CD4-positive, alpha-beta T cell treated with Interleukin-10 for 1 hour (primary cell): ENCODE results near the gene SLC22A31.
"Not testable (repeated sequence)": the region's sequence is repeated elsewhere in the genome, so short reads cannot be mapped to it uniquely, and the experiment has no call there.

Source experiments
- DNase-seq: peaks from one replicate; pipeline ENCODE4 v3.0.0-alpha.2; 2020

The SLC22A31 gene

DNA sequence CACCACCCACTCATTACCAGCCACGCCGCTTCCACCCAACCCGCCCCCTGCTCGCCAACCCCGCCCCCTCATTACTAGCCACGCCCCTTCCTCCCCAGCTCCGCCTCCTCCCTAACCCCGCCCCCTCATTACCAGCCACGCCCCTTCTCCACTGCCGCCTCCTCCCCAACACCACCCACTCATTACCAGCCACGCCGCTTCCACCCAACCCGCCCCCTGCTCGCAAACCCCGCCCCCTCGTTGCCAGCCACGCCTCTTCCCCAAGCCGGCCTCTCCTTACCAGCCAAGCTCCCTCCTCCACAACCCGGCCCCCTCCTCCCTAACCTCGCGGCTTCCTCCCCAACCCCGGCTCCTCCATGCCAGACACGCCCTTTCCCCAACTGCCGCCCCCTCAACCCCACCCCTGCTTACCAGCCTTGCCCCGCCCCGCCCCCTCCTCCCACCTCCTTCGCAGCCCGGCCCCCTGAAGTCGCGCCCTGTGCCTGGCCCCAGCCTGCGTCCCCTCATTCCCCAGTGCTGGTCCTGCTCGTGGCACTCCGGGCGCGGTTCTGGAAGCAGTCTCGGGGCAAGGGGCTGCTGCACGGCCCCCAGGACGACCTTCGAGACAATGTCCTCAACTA, 7.3 kb downstream of the SLC22A31 start:
- peak; percentile 70 for DNase-seq

DNA sequence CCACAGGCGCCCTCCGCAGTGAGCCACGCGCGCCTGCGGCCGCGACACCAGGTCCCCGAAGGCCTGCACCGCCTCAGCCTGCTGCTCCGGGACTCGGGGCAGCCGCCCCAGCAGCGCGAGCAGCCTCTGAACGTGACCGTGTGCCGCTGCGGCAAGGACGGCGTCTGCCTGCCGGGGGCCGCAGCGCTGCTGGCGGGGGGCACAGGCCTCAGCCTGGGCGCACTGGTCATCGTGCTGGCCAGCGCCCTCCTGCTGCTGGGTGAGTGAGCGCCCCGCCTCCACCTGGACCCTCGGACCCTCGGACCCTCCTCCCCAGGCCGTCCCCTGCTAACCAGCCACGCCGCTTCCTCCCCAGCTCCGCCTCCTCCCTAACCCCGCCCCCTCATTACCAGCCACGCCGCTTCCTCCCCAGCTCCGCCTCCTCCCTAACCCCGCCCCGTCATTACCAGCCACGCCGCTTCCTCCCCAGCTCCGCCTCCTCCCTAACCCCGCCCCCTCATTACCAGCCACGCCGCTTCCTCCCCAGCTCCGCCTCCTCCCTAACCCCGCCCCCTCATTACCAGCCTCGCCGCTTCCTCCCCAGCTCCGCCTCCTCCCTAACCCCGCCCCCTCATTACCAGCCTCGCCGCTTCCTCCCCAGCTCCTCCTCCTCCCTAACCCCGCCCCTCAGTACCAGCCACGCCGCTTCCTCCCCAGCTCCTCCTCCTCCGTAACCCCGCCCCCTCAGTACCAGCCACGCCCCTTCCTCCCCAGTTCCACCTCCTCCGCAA, 8.0 kb downstream of the SLC22A31 start:
- peak; percentile 89 for DNase-seq

- DNase-seq, result no peak
Measured at GRCh38 chr16:89191901-89192185, 8.5 kb downstream of the SLC22A31 start.

DNA sequence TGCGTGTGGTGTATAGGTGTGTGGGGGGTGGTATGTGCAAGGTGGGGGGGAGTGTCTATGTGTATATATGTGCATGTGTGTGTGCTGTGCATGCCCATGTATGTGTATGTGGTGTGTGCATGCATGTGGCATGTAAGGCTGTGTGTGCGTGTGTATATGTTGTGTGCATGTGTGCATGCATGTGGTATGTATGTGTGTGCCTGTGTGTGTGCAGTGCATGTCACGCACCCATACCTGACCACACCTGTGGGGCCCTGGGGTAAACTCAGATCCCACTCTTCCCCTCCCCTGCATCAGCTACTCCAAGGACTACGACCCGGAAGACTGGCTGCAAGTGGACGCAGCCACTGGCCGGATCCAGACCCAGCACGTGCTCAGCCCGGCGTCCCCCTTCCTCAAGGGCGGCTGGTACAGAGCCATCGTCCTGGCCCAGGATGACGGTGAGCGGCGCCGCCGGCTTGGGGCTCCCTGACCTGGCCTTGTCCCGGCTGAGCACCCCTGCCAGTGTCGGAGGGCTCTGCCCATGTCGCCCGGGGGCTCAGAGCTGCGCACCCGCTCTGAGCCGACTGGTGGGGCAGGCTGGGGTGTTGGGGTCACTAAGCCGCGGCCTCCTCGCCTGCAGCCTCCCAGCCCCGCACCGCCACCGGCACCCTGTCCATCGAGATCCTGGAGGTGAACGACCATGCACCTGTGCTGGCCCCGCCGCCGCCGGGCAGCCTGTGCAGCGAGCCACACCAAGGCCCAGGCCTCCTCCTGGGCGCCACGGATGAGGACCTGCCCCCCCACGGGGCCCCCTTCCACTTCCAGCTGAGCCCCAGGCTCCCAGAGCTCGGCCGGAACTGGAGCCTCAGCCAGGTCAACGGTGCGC, 9.1 kb downstream of the SLC22A31 start:
- no peak for DNase-seq

- DNase-seq, result no peak
Measured at GRCh38 chr16:89190150-89190958, 10.0 kb downstream of the SLC22A31 start.

DNA sequence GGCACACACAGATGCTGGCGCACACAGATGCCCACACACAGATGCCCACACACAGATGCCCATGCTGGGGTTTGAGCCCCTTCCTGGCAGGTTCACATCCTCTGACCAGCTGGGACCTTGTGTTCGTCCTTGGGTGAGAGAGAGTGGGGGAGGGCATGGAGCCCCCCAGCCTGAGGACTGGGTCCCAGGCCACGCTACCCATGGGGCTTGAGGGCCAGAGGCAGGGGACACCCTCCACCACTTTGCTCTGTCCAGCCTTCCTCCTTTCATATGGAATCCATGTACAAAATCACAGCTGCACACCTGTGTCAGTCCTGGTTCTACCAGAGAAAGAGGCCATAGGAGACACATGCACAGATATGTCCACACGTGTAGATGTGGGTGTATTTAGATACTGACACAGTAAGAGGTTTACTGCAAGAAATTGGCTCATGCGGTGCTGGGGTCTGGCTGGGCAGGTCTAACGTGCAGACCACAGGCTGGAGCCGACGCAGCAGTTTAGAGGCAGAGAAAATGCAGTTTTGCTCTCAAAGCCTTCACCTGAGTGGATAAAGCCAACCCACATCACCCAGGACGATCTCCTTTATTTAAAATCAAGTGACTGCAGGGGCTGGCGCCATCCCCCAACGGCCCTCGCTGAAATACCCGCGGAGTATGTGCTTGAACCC, 10.8 kb downstream of the SLC22A31 start:
- DNase-seq, result no peak

- not testable (repeated sequence) for DNase-seq
Measured at GRCh38 chr16:89188471-89189357, 11.6 kb downstream of the SLC22A31 start.

GRCh38 chr16:89187770-89188392, 12.5 kb downstream of the SLC22A31 start:
- no peak for DNase-seq

GRCh38 chr16:89187032-89187769, 13.1 kb downstream of the SLC22A31 start:
- peak; percentile 23 for DNase-seq

GRCh38 chr16:89186593-89187031, 13.7 kb downstream of the SLC22A31 start:
- DNase-seq, result not testable (repeated sequence)

DNA sequence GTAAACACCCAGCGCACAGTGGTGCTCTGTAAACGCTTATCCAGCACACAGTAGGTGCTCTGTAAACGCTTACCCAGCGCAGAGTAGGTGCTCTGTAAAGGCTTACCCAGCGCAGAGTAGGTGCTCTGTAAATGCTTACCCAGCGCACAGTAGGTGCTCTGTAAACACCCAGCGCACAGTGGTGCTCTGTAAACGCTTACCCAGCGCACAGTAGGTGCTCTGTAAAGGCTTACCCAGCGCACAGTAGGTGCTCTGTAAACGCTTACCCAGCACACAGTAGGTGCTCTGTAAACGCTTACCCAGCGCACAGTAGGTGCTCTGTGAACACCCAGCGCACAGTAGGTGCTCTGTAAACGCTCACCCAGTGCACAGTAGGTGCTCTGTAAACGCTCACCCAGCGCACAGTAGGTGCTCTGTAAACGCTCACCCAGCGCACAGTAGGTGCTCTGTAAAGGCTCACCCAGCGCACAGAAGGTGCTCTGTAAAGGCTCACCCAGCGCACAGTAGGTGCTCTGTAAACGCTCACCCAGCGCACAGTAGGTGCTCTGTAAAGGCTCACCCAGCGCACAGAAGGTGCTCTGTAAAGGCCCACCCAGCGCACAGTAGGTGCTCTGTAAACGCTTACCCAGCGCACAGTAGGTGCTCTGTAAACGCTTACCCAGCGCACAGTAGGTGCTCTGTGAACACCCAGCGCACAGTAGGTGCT, 14.3 kb downstream of the SLC22A31 start:
- not testable (repeated sequence) for DNase-seq

DNA sequence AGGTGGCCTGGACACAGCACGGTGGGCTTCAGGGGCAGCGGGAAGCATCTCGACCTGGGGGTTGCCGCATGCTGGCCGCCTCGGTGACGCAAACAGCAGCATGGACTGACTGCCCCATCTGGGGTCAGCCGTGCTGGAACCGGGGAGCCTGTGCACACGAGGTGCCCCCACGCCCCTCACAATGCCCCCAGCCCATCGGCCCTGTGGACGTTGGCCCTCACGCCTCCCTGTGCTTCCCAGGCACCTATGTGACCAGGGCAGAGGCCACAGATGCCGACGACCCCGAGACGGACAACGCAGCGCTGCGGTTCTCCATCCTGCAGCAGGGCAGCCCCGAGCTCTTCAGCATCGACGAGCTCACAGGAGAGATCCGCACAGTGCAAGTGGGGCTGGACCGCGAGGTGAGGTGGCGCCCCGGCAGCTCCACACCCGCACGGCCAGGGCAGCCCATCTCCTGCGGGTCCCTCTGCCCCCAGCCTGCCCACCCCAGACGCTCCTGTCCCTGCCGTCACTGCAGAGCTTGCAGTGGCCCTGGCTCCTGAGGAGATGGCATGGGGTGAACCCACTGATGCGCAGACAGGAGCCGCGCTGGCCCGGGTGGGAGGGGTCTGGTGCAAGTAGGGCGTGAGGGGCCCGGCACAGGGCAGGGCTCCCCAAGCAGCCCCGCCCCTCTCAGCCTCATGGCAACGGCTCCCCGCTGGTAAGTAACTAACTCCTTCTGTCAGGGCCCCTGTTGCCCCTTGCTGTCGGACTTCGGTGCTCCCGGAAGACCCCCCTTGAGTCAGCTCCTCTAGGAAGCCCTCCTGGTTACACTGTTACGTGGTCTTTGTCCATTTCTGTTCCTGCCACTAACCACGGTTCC, 15.2 kb downstream of the SLC22A31 start:
- no peak for DNase-seq

DNA sequence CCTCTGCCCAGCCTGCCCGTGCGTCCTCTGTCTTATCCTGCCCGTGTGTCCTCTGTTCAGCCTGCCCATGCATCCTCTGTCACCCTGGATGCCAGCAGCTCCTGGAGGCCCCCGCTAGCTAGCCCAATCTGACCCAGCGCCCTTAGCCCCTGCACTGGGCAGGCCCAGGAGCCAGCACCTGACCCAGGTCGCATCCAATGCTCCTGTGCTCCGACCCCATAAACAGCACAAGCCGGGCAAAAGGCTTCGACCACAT, 15.7 kb downstream of the SLC22A31 start:
- DNase-seq, result no peak

GRCh38 chr16:89183975-89184676, 16.2 kb downstream of the SLC22A31 start:
- DNase-seq, result no peak

DNA sequence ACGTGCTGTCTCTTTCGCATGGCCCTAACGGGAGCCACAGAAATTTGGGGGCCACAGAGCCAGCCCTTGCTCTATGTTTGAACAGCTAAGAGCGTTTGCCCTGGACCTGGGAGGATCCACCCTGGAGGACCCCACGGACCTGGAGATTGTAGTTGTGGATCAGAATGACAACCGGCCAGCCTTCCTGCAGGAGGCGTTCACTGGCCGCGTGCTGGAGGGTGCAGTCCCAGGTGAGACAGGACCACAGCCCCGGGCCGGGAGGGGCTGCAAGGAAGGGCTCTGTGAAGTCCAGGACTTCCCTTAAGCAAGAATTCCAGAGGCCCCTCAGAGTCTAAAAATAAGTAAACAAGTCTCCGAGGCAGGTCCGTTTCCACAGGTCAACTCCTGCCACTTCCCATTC, 16.9 kb downstream of the SLC22A31 start:
- no peak for DNase-seq

DNA sequence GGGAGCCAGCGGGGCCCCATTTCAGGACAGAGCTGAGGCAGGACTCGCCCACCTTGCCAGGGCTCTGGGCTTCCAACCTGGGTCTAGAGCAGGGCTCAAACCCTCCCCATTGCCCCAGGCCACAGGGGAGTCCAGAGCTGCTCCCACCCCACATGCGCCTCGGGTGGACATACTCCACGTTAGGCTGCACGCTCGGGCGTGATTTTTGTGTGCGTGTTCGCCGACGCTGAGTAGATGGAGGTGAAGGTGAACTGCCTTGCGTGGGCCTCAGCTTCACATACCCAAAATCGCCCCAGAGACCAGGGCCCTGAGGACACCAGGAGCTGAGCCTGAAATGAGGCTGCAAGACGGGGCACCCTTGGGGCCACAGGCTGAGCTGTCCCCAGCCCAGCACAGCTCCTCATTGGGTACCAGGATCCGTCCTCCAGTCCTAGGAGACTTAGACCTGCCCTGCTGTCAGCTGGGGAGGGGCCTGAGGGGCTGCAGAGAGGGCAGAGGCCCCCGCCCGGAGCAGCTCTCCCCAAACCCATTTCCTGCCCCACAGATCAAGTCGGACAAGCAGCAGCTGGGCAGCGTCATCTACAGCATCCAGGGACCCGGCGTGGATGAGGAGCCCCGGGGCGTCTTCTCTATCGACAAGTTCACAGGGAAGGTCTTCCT, 20.6 kb downstream of the SLC22A31 start:
- DNase-seq, result no peak

DNA sequence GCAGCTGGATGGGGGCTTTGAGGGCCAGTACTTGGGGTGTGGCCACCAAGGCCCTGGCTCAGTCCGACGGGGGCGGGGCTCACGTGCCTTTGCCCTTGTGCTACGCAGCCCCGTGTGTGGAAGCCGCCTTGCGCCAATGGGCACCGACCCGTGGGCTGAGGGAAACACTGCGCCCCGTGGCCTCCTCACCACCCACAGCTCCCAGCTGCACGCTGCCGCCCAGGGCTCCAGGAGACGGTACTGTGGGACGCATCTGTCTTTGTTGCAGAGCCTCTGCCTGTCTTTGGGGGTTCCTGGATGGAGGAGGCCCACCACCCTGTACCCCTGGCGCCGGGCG, 21.2 kb downstream of the SLC22A31 start:
- no peak for DNase-seq
